ENCODE data around the gene LMNA.

Gene LMNA

GRCh38 chr1:156140879-156141707 lies 26.6 kb downstream of the LMNA start:
- no peak for DNase-seq (ENCODE audit: low spot score)
- FAIRE-seq, result no peak

DNA sequence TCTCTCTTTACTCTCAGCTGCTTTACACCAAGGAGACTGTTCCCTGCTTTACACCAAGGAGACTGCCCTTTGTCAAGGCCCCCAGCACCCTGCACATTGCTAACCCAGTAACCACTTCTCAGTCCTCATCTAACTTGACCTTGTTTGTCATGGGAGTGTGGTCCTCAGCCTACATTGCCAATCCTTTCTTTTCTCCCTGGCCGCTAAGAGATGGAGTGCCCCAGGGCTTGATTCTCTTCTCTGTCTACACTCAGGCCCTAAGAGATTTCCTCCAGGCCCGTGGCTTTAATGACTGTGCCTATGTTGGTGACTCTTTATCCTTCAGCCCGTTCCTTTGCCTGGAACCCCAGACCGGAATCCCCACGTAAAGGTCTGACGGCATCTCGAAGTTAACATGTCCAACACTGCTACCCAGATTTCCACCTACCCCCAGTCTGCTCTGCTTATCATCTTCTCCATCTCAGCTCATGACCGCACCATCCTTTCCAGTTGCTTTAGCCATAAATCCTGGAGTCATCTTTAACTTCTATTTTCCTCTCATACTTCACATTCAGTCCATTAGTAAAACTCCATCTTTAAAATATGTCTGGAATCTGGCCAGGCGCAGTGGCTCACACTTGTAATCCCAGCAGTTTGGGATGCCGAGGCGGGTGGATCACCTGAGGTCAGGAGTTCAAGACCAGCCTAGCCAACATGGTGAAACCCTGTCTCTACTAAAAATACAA lies 29.4 kb downstream of the LMNA start:
- DNase-seq (ENCODE audit: low spot score) (no peak), FAIRE-seq (no peak)

- DNase-seq (ENCODE audit: low spot score) (no peak), FAIRE-seq (no peak)
Observed at GRCh38 chr1:156144742-156145141, 30.2 kb downstream of the LMNA start.

- no peak for FAIRE-seq
Observed at GRCh38 chr1:156145650-156146019, 31.1 kb downstream of the LMNA start.

DNA sequence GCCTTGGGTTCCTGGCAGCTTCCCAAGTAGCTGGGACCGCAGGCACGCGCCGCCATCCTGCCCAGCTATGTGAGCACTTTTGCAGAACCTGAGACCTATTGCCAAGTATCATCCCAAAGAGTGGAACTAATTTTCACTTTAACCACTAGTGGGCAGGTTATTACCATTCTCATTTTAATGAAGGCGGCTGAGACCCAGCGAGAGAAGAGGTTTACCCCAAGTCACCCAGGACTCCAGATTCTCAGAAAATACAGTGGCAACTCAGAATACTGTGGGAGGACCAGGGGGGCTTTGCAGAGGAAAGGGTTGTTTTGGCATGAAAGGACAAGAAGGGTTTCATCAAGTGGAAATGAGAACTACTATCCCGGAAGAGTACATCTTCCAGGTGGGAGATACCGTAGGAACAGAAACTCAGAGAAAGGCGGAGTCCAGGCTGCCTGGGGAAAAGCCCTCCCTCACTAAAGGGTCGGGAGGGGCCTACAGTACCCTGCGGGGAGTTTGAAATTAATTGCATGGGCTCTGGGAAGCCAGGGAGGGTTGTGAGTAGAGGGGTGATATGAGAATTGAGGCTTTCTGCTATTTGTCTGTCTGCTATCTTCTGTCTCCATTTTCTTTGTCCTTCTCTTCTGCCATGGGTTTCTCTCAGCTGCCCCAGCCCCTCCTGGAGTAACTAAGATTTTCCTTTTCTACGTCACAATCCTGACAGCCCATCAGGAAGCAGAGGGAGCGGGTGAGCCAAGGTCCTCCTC lies 31.7 kb downstream of the LMNA start:
- peak; percentile 93 for FAIRE-seq

More at GRCh38 chr1:156145650-156146019, 31.1 kb downstream of the LMNA start:
- DNase-seq (ENCODE audit: low spot score), result no peak

GRCh38 chr1:156146769-156147405 lies 32.4 kb downstream of the LMNA start:
- FAIRE-seq, result no peak
- DNase-seq (ENCODE audit: low spot score), result no peak

More for the DNA sequence above, 31.7 kb downstream of the LMNA start:
- peak; percentile 97 for DNase-seq (ENCODE audit: low spot score)

DNA sequence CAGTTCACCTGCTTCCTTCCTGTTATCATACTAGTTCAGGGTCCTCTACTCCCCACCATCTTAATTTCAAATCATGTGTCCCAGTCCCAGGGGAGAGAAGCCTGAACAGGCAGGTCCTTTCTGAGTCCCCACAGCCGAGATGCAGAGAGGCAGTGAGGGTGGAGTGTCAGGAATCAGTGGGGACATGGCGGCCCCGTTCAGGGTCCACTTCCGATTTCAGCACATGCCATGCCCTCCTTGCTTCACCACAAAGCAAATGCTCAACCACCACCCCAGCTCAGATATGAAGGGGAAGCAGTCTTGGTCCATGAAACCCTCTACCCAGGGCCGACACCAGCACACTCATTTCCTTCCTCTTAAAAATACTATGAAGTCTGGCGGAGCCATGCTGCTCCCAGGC lies 33.7 kb downstream of the LMNA start:
- FAIRE-seq (no peak), DNase-seq (ENCODE audit: low spot score) (no peak)

DNA sequence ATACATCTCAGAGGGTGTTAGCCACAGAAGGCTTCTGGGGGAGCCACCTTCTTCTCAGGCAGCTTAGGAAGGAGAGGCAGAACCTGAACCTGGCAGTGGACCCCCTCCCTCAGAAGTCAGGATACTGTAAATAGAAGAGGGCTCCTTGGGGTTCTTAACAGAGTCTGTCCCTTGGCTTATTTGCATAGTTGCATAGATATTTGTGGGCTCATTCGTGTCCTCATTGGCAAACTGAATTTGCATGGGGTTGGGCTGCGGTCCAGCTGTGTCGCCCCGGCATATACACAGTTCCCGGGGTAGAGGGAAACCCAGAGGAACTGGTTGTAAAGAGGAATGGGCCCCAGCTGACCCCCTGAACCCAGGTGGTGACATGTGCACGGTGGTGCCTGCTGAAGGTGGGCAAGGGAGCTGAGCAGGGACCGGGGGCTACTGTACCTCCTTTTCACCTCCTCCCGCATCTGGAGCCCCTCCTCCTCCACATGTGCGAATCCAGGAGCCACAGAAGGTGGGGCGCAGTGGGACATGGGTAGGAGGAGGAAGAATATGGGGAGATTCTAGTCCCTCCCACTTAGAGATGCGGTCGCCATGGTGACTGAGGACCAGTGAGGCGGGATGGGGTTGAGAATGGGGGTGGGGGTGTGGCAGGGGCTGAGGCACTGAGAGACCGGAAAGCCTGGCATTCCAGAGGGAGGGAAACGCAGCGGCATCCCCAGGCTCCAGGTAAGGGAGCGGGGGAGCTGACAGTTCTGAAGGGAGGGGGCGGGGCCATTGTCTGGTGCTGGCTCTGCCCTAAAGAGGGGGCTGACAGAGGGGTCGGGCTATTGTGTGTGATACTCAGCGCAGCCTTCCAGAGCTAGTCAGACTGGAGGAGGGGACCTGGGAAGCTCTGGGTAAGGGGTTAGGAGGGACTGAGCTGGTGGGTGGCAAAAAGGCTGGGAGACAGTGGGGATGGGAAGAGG lies 35.1 kb downstream of the LMNA start:
- no peak for FAIRE-seq
- DNase-seq (ENCODE audit: low spot score), result no peak

DNA sequence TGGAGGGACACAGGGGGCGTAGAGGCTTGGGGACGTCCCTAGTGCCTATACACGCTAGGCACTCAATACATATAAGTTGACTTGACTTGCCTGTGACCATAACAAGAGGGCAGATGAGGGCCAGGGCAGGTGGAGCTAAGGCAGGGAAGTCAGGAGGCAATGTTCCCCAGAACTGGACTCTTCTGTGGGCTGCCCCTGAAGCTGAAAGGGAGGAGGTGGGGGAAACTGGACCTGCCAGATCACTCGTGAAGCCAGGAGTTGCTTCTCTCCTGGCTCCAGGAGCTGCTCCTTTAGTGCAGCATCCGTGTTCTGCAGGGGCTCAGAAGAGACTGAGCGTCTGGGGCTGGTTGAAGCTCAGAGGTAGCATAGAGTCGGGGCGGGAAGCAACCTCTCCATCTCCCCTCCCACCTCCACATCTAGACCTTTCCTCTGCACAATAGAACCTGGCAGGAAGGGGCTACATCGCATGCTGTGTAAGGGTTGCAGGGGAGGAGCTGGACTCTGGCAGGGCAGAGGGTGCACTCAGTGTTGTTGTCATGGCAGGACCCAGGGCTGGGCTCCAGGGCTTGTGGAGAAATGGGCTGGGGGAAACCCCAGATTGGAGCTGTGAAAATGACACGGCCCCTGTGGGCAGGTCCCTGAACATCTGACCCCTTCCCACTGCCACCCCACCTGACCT lies 36.0 kb downstream of the LMNA start:
- DNase-seq (ENCODE audit: low spot score) (no peak), FAIRE-seq (no peak)

- peak; percentile 33 for DNase-seq (ENCODE audit: low spot score)
- FAIRE-seq, result no peak
Observed at GRCh38 chr1:156151093-156151688, 36.7 kb downstream of the LMNA start.

DNA sequence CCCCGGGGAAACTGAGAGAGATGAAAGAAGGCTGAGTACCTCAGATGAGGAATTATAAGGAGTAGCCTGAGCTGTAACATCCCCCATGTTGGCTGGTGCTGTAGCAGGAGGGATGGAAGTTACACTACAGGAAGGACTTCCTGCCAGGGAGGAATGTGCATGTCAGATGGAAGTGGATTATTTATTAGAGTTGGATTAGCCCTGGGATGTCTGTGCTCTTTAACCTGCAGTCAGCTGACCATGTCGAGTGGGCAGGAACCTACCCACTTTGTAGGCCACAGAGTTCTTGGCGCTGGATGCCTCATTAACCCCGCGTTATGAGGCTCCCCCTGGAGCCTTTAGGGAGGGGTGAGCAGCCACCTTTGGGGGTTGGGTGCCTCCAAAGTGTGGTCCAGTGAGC lies 38.1 kb downstream of the LMNA start:
- DNase-seq (ENCODE audit: low spot score), result peak; percentile 96

GRCh38 chr1:156153362-156153761 lies 38.9 kb downstream of the LMNA start, which contains the start of gene SEMA4A:
SEMA4A (plus strand) TSS chr1:156153585; CDS start chr1:156154579, 994 bp downstream.
- DNase-seq (ENCODE audit: low spot score) (no peak), FAIRE-seq (no peak)

More for the DNA sequence above, 38.1 kb downstream of the LMNA start:
- peak; percentile 96 for FAIRE-seq

DNA sequence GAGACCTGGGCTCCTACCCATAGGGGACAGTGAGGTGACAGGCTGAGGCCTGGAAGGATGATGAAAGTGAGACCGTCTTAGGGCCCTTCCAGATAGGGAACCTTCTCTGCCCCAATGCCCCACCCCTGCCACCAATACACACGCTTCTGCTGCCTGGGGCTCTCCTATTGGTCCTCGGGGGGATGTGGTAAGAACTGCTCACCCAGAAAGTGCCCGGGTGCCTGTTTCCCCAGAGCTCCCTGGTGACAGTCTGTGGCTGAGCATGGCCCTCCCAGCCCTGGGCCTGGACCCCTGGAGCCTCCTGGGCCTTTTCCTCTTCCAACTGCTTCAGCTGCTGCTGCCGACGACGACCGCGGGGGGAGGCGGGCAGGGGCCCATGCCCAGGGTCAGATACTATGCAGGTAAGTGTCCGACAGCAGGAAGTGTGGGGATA lies 39.8 kb downstream of the LMNA start:
- DNase-seq (ENCODE audit: low spot score), result no peak
- no peak for FAIRE-seq

DNA sequence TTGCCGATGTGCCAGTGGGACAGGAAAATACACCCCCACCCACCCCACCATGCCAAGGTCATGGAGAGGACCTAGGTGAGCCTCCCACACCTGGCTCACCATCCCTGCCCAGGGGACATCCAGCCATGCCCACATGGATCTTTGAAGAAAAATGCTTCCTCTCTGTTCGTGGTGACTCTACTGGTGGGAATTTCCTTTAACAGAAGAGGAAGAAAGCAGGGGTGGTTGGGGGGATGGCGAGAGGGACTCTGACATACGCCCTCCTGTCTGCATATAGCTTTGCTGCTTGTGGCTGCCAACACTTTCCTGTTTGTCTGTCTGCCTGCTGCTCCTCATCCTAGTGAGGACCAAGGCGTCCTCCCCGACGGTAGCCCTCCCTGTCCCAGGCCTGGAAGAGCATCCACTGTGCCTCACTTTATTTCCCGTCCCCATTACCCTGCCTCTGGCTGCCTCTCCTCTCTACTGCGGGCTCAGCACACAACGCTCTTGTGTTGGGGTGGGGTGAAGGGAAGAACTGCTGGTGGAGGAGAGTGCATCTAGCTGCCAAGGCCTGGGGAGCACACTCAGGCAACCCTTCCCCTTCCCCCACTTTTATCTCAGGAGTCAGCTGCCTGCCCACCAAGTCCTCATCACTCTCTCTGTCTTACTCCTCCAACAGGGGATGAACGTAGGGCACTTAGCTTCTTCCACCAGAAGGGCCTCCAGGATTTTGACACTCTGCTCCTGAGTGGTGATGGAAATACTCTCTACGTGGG lies 41.4 kb downstream of the LMNA start:
- FAIRE-seq, result no peak

DNA sequence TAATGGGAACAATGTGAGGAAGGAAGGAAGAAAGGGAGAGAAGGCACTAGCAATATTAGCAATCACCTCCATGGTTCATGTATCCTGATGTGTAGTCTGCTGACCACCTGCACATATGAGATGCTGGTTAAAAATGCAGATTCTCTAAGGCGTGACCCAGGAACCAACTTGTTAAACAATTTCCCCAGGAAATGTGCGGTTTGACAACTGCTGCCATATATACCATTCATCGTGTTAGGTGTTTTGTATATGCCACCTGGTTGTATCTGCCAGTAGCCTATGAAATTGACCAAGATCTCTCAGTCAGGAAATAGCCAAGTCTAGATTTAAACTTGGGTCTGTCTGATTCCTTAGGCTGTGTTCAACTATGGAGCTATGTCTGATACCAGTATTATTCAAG lies 43.0 kb downstream of the LMNA start:
- no peak for FAIRE-seq

More for the DNA sequence above, 41.4 kb downstream of the LMNA start:
- no peak for DNase-seq (ENCODE audit: low spot score)

DNA sequence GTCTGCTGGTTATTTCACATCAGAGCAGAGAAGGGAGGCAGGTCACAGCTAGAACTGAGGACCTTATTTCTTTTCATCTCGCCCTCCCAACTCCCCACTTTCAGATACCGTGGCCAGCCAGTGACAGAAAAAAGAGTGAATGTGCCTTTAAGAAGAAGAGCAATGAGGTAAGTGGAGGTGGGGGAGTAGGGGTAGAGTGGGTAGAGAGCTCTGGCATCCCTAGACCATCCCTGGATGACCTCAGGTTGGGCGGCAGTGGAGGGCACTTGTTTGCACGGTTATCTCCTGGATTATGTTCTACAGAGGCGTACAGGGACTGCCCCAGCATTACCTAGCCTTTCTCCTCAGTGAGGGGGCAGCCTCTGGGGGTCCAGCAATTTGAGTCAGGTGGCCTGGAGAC lies 43.5 kb downstream of the LMNA start:
- no peak for FAIRE-seq
- no peak for DNase-seq (ENCODE audit: low spot score)

More for the DNA sequence above, 43.0 kb downstream of the LMNA start:
- DNase-seq (ENCODE audit: low spot score), result no peak

DNA sequence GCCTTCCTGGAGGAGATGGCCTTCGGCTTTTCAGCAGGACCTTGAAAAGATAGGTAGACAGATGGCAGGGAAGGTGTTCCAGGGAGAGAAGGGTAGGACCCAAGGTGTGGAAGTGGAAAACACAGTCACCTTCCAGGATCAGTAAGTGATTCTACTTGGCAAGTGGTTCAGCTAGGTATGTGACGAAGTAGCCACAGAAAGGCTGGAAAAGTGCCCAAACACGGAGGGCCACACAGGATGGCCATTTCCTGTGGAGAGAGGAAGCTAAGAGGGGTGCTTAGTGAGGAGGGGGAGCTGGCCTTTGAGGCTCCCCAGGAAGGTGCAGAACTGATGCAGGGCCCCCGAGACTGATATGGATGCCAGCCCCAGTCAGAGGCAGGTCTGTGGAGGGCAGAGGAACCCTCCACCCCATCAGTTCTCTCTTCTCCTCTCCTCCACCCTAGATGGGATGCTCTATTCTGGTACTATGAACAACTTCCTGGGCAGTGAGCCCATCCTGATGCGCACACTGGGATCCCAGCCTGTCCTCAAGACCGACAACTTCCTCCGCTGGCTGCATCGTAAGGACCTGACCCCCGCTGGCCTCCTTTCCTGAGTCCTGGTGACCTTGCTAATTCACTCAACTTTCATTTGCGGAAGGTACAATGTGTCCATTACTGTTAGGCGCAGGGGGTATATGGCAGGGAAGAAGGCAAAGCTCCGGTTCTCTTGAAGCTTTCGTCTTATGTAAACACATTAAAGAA lies 45.7 kb downstream of the LMNA start:
- DNase-seq (ENCODE audit: low spot score), result peak; percentile 40
- FAIRE-seq, result no peak

GRCh38 chr1:156160743-156161171 lies 46.2 kb downstream of the LMNA start:
- FAIRE-seq (no peak), DNase-seq (ENCODE audit: low spot score) (no peak)

Data from RCC 7860 (cell line).